Type B pancreatic cell (in vitro differentiated cells): ENCODE results near the gene KCNA3. TPM values are rescaled to one million over a fixed set of nuclear protein-coding genes. Genes with fewer than 3 reads are reported as not detected.
A peak's percentile ranks its signal among the peaks of the same experiment; 100 is the strongest.

Source experiments
- DNase-seq: peaks from one replicate; pipeline ENCODE4 v3.0.0; 2021; ENCODE audit warnings: mixed read lengths; ENCODE audit not compliant: unreplicated experiment; ENCODE audit errors: extremely low spot score
- H3K27ac Mint-ChIP-seq: 2 replicates; pipeline ENCODE4 v1.8.0; 2021; ENCODE audit warnings: mild to moderate bottlenecking, mixed read lengths
- H3K27me3 Mint-ChIP-seq: 2 replicates; pipeline ENCODE4 v1.8.0; 2021; ENCODE audit warnings: mixed read lengths
- H3K36me3 Mint-ChIP-seq: 2 replicates; pipeline ENCODE4 v1.8.0; 2021; ENCODE audit warnings: mixed read lengths
- H3K4me1 Mint-ChIP-seq: one replicate; pipeline ENCODE4 v1.8.0; 2021; ENCODE audit warnings: mixed read lengths; ENCODE audit not compliant: unreplicated experiment
- H3K4me3 Mint-ChIP-seq: 2 replicates; pipeline ENCODE4 v1.8.0; 2021; ENCODE audit warnings: mild to moderate bottlenecking, mixed read lengths
- H3K9me3 Mint-ChIP-seq: 2 replicates; pipeline ENCODE4 v1.8.0; 2021; ENCODE audit warnings: mixed read lengths
- CTCF ChIP-seq: fragments of 200-600 bp; sonication (generic); conservative IDR thresholded peaks from 2 replicates; pipeline ENCODE4 v1.5.0; 2021; ENCODE audit warnings: antibody characterized with exemption, mild to moderate bottlenecking
- long read RNA-seq: library from polyadenylated mRNA; unstranded; transcript quantifications from one replicate; pipeline ENCODE4 v2.0.0, GENCODE V29; 2020
- total RNA-seq: library from RNA; stranded (reverse); gene quantifications from 2 replicates; pipeline ENCODE4 v1.2.1, GENCODE V29; 2021; ENCODE audit warnings: low replicate concordance

Gene KCNA3
- 0.94 and 1.9 TPM in 2 replicates for total RNA-seq
- long read RNA-seq, partial matches to known transcripts = 0 of 1 reads
- long read RNA-seq, other reads (novel, unspliced or antisense) = 0 of 1 reads

GRCh38 chr1:110674337-110675059 is at the start of gene KCNA3:
KCNA3 (minus strand) TSS chr1:110674940; CDS start chr1:110674809, 131 bp downstream.
- Mint-ChIP-seq H3K36me3 (no peaks in the 10 kb centered on the region), H3K27me3 (peaks cover 88% of the 10 kb centered on the region), H3K9me3 (peaks cover 3% of the 10 kb centered on the region), H3K27ac (no peak within 1 kb of the TSS), H3K4me1 (no peaks in the 10 kb centered on the region), H3K4me3 (peak within 1 kb of the TSS; percentile 81)
- peak; percentile 31 for TF ChIP-seq CTCF
- peak; percentile 73 for DNase-seq

- no peaks in the 10 kb centered on the region for H3K4me1 Mint-ChIP-seq
- DNase-seq = no peak
- no peaks in the 10 kb centered on the region for H3K9me3 Mint-ChIP-seq
- no peak overlapping the region for H3K4me3 Mint-ChIP-seq
- peaks cover 30% of the 10 kb centered on the region for H3K27me3 Mint-ChIP-seq
- H3K36me3 Mint-ChIP-seq = no peaks in the 10 kb centered on the region
- no peak overlapping the region for H3K27ac Mint-ChIP-seq
- TF ChIP-seq CTCF = no peak
Observed at GRCh38 chr1:110722807-110723206, 48.1 kb upstream of the KCNA3 start.

GRCh38 chr1:110719908-110720307 is 45.2 kb upstream of the KCNA3 start:
- peaks cover 18% of the 10 kb centered on the region for H3K27me3 Mint-ChIP-seq
- H3K9me3 Mint-ChIP-seq = no peaks in the 10 kb centered on the region
- TF ChIP-seq CTCF = no peak
- H3K4me3 Mint-ChIP-seq = no peak overlapping the region
- H3K4me1 Mint-ChIP-seq = no peaks in the 10 kb centered on the region
- H3K36me3 Mint-ChIP-seq = no peaks in the 10 kb centered on the region
- no peak for DNase-seq
- no peak overlapping the region for H3K27ac Mint-ChIP-seq

GRCh38 chr1:110718452-110718851 is 43.7 kb upstream of the KCNA3 start:
- no peak for DNase-seq
- no peaks in the 10 kb centered on the region for H3K4me1 Mint-ChIP-seq
- no peak for TF ChIP-seq CTCF
- no peak overlapping the region for H3K27ac Mint-ChIP-seq
- peaks cover 26% of the 10 kb centered on the region for H3K27me3 Mint-ChIP-seq
- H3K9me3 Mint-ChIP-seq = no peaks in the 10 kb centered on the region
- H3K4me3 Mint-ChIP-seq = no peak overlapping the region
- no peaks in the 10 kb centered on the region for H3K36me3 Mint-ChIP-seq

- no peak overlapping the region for H3K27ac Mint-ChIP-seq
- no peak for TF ChIP-seq CTCF
- no peaks in the 10 kb centered on the region for H3K4me1 Mint-ChIP-seq
- no peaks in the 10 kb centered on the region for H3K9me3 Mint-ChIP-seq
- peaks cover 31% of the 10 kb centered on the region for H3K27me3 Mint-ChIP-seq
- DNase-seq = no peak
- H3K36me3 Mint-ChIP-seq = no peaks in the 10 kb centered on the region
- H3K4me3 Mint-ChIP-seq = no peak overlapping the region
Observed at GRCh38 chr1:110717179-110717578, 42.4 kb upstream of the KCNA3 start.
